GM12864 (cell line): ENCODE data around the gene NOD2.
A peak's percentile ranks its signal among the peaks of the same experiment; 100 is the strongest.

Experiments
- DNase-seq: peaks from one replicate; pipeline ENCODE4 v3.0.0-alpha.2; 2011; ENCODE audit warnings: low read depth
- H3K4me3 ChIP-seq: 2 replicates; pipeline ENCODE4 v1.5.1; 2011; ENCODE audit warnings: mild to moderate bottlenecking, low read depth, low read length, control low read depth
- CTCF ChIP-seq: IDR thresholded peaks from 2 replicates; pipeline ENCODE4 v1.5.1; 2011; ENCODE audit warnings: low read depth, mild to moderate bottlenecking, moderate library complexity, low read length, control low read depth, inconsistent platforms; ENCODE audit errors: missing control alignments

NOD2 gene

DNA sequence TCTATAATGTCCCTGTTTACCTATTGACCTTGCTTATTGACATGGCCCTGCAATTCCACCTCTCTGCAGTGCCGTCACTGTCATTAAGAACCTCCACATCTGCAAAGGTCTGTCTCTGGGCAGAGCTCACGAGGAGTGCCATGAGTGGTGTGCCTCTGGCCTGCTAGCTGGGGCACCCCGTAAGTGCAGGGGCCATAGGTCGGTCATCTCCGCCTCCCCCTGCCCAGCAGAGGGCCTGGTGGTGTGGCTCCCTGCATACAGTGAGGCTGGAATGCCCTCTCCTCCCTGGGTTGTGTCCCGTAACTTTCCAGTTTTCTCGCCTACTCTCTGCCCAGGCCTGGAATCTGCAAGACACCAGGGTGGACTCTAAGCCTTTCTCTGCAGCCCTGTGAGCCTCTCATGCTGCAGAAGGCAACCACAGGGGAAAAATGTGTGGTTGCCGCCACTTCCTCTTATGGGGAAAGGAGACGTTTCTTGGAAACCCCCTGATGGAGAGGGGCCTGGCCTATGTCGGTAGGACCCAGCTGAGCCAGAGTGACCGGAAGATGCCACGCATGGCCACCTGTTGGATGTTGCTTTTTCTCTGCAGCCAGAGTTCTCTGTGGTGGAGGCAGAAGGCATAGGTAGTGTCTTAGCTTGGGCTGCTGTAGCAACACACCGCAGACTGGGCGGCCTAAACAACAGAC lies 9.6 kb upstream of the NOD2 start:
- no peak overlapping the region; the same call in 1 of the 2 replicates for H3K4me3 ChIP-seq
- peak; percentile 76 for DNase-seq
- no peak for TF ChIP-seq CTCF

- no peak for TF ChIP-seq CTCF
- no peak for DNase-seq
- H3K4me3 ChIP-seq: no peak overlapping the region; the same call in 1 of the 2 replicates
Measured at GRCh38 chr16:50684823-50685461, 8.5 kb upstream of the NOD2 start.

DNA sequence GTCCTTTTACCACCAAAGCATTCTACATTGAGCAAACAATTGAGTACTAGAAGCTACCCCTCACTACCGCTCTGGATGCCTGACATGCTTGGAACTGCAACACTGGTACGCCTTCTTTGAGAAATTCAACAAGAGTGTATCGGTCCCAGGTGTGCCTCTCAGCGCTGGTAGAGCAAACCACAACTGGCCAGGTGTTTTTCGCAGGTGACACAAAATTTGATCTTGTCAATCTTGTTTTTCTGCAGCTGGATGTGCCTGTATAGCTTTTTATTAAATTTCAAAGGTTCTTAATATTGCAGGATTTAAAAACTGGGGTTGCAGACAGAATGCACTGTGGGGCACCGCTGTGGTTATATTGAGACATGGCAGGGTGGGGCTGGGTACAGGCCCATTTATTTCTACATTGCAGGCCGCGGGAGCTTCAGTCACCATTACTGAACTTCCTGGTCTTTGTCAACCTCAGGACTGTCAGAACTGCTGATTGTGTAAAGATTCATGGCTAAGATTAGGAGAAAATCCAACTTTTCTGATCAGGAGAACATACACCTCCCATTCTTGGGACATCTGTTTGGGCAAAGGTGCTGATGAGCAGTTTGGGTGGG lies 7.8 kb upstream of the NOD2 start:
- no peak overlapping the region for H3K4me3 ChIP-seq
- no peak for TF ChIP-seq CTCF
- no peak for DNase-seq

- DNase-seq: no peak
- TF ChIP-seq CTCF: no peak
- H3K4me3 ChIP-seq: no peak overlapping the region
Measured at GRCh38 chr16:50688083-50688482, 5.3 kb upstream of the NOD2 start.

DNA sequence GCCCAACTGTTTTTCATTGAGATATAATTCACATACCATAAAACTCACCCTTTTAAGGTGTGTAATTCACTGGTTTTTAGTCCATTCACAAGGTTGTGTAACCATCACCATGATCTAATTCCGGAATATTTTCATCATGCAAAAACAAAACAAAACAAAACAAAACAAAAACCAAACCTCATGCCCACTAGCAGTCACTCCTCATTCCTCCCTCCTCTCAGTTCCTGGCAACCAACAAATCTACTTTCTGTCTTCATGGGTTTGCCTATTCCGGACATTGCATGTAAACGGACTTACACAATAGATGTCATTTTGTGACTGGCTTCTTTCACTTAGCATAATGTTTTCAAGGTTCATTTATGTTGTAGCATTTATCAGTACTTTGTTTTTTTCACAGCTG lies 4.5 kb upstream of the NOD2 start:
- no peak for DNase-seq
- no peak overlapping the region for H3K4me3 ChIP-seq
- no peak for TF ChIP-seq CTCF

DNA sequence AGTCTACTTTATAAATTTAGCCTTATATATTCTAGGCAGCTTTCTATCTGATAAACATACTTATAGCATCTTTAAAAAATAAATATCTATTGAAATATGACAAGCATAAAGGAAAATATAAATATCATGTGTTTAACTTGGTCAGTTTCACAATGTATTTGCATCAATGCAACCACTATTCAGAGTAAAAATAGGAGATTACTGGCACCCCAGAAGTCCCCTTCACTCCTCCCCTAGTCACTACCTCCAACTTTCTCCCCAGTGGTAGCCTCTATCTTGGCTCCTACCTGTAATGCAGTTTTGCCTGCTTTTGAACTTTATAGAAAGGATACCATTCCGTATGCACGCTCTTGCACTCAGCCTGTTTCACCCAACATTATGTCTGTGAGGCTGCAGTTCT lies 3.2 kb upstream of the NOD2 start:
- H3K4me3 ChIP-seq: no peak overlapping the region
- no peak for TF ChIP-seq CTCF
- DNase-seq: no peak
